OCI-LY3 (cell line): ENCODE measurements around the gene ZNF679.

ENCODE experiments used
- H2AFZ ChIP-seq: fragments of 200-600, 300-600 bp; shearing (Covaris generic); 2 replicates; pipeline ENCODE4 v1.6.0; 2014; ENCODE audit warnings: antibody characterized with exemption, low read depth, low read length
- H3K27ac ChIP-seq: fragments of 200-600, 300-600 bp; sonication (generic); 2 replicates; pipeline ENCODE4 v1.5.1; 2014; ENCODE audit warnings: mild to moderate bottlenecking, low read length, moderate library complexity, mixed read lengths
- H3K27me3 ChIP-seq: fragments of 200-600, 300-600 bp; sonication (generic); 2 replicates; pipeline ENCODE4 v1.6.1; 2014; ENCODE audit warnings: low read depth, low read length, mixed read lengths
- H3K36me3 ChIP-seq: fragments of 200-600, 300-600 bp; sonication (generic); replicated peaks from 2 replicates; pipeline ENCODE3; 2014; ENCODE audit warnings: low read depth, low read length, mixed read lengths
- H3K4me1 ChIP-seq: fragments of 300-600, 200-600 bp; sonication (generic); 2 replicates; pipeline ENCODE4 v1.6.1; 2014; ENCODE audit warnings: low read length, mixed read lengths
- H3K4me2 ChIP-seq: fragments of 200-600, 300-600 bp; sonication (generic); 2 replicates; pipeline ENCODE4 v1.6.1; 2014; ENCODE audit warnings: low read length, mixed read lengths
- H3K4me3 ChIP-seq: fragments of 300-600, 200-600 bp; sonication (generic); 2 replicates; pipeline ENCODE4 v1.5.1; 2014; ENCODE audit warnings: antibody characterized with exemption, mild to moderate bottlenecking, low read length, moderate library complexity
- H3K79me2 ChIP-seq: fragments of 300-600, 200-600 bp; shearing (Covaris generic); 2 replicates; pipeline ENCODE4 v1.6.1; 2014; ENCODE audit warnings: mild to moderate bottlenecking, low read length, mixed read lengths
- H3K9ac ChIP-seq: fragments of 300-600, 200-600 bp; shearing (Covaris generic); 2 replicates; pipeline ENCODE4 v1.6.0; 2014; ENCODE audit warnings: mild to moderate bottlenecking, low read length, moderate library complexity
- H3K9me3 ChIP-seq: fragments of 200-600, 300-600 bp; shearing (Covaris generic); 2 replicates; pipeline ENCODE4 v1.6.1; 2014; ENCODE audit warnings: low read length, mixed read lengths; ENCODE audit not compliant: insufficient read depth
- H4K20me1 ChIP-seq: fragments of 200-600, 300-600 bp; sonication (generic); 2 replicates; pipeline ENCODE4 v1.6.1; 2016; ENCODE audit warnings: low read length, mixed read lengths; ENCODE audit not compliant: insufficient read depth
- CTCF ChIP-seq: fragments of 200-600, 300-600 bp; sonication (generic); IDR thresholded peaks from 2 replicates; pipeline ENCODE4 v1.5.1; 2014; ENCODE audit warnings: antibody characterized with exemption, low read length, low read depth
- EZH2phosphoT487 ChIP-seq: fragments of 200-600 bp; shearing (Covaris generic); IDR thresholded peaks from 2 replicates; pipeline ENCODE4 v1.6.1; 2018; ENCODE audit warnings: antibody characterized with exemption, mixed run types, low read depth

ZNF679 gene

GRCh38 chr7:64300641-64301405 is 72.5 kb downstream of the ZNF679 start:
- peaks cover 24% of the 10 kb centered on the region for H3K4me1 ChIP-seq
- no peaks in the 10 kb centered on the region for H3K79me2 ChIP-seq
- no peak overlapping the region for H3K27ac ChIP-seq
- peaks cover 6% of the 10 kb centered on the region; the same call in 1 of the 2 replicates for H3K9me3 ChIP-seq
- H4K20me1 ChIP-seq, result no peaks in the 10 kb centered on the region
- H3K27me3 ChIP-seq, result no peaks in the 10 kb centered on the region
- TF ChIP-seq EZH2phosphoT487 (no peak), CTCF (no peak)
- H3K9ac ChIP-seq, result no peak overlapping the region
- no peak overlapping the region for H3K4me2 ChIP-seq
- no peak overlapping the region for H2AFZ ChIP-seq
- no peak overlapping the region for H3K4me3 ChIP-seq
- peaks cover 7% of the 10 kb centered on the region for H3K36me3 ChIP-seq

- Histone ChIP-seq H3K4me3 (peak overlapping the region; percentile 86), H3K79me2 (0 out of 2 replicates have a peak, but pooled peaks cover 6% of the 10 kb centered on the region), H3K4me1 (peaks cover 38% of the 10 kb centered on the region), H3K9ac (peak overlapping the region; percentile 77), H3K9me3 (peaks cover 6% of the 10 kb centered on the region; the same call in 1 of the 2 replicates), H3K36me3 (peaks cover 16% of the 10 kb centered on the region), H4K20me1 (no peaks in the 10 kb centered on the region), H3K27ac (peak overlapping the region; percentile 91), H3K4me2 (peak overlapping the region; percentile 69), H2AFZ (peak overlapping the region; percentile 62), H3K27me3 (no peaks in the 10 kb centered on the region)
- TF ChIP-seq EZH2phosphoT487 (no peak), CTCF (no peak)
These were observed 79.2 kb downstream of the ZNF679 start for GRCh38 chr7:64307254-64308015.

- Histone ChIP-seq H3K27me3 (no peaks in the 10 kb centered on the region), H3K4me2 (peak overlapping the region; percentile 69), H3K79me2 (0 out of 2 replicates have a peak, but pooled peaks cover 6% of the 10 kb centered on the region), H3K9ac (peak overlapping the region; percentile 77), H3K4me3 (peak overlapping the region; percentile 86), H4K20me1 (no peaks in the 10 kb centered on the region), H3K4me1 (peaks cover 38% of the 10 kb centered on the region), H3K27ac (peak overlapping the region; percentile 91), H2AFZ (peak overlapping the region; percentile 62; the same call in 1 of the 2 replicates), H3K36me3 (peaks cover 16% of the 10 kb centered on the region), H3K9me3 (peaks cover 6% of the 10 kb centered on the region; the same call in 1 of the 2 replicates)
- no peak for TF ChIP-seq CTCF
- TF ChIP-seq EZH2phosphoT487, result no peak
These were observed 79.7 kb downstream of the ZNF679 start for GRCh38 chr7:64308016-64308270.

DNA sequence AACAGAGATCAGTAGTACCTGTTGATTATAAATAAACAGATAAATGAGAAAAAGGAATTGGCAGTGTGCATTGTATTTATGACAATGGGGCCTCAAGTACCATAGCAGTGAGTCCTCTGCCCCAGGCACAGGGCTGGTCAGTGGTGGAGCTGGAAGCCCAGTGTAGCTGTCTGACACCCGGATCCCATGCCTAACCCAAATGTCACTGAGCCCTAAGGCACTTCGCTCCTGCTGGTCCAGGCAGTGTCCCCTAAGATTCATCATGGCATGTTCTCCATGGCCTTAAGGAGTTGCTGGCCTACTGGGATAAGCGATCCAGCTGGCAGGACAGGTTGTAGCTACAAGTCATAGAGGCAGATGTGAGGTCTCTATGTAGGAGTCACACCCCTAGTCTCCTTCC is 82.2 kb downstream of the ZNF679 start:
- Histone ChIP-seq H3K79me2 (peaks cover 23% of the 10 kb centered on the region), H3K4me2 (no peak overlapping the region), H3K4me3 (no peak overlapping the region), H3K9ac (no peak overlapping the region), H3K4me1 (peaks cover 26% of the 10 kb centered on the region), H3K9me3 (peaks cover 1% of the 10 kb centered on the region; the same call in 1 of the 2 replicates), H4K20me1 (no peaks in the 10 kb centered on the region), H3K36me3 (peaks cover 20% of the 10 kb centered on the region), H2AFZ (no peak overlapping the region), H3K27me3 (no peaks in the 10 kb centered on the region), H3K27ac (no peak overlapping the region)
- TF ChIP-seq EZH2phosphoT487 (no peak), CTCF (no peak)
